GM08714 (cell line): ENCODE results near the gene CD8A.
"Not testable (repeated sequence)": the region's sequence is repeated elsewhere in the genome, so short reads cannot be mapped to it uniquely, and the experiment has no call there.

Source experiments
- H3K4me3 ChIP-seq: fragments of 200-500 bp; sonication (Bioruptor generic); 2 replicates; pipeline ENCODE4 v1.5.1; 2014; ENCODE audit warnings: mild to moderate bottlenecking, low read length, inconsistent platforms
- ZNF274 ChIP-seq: IDR thresholded peaks from 2 replicates; pipeline ENCODE4 v1.6.1; 2012; ENCODE audit warnings: mild to moderate bottlenecking, low read depth, low read length

The CD8A gene

GRCh38 chr2:86790676-86791572 lies at the start of gene CD8A:
CD8A (minus strand) TSS chr2:86790913; CDS start chr2:86790825, 88 bp downstream.
- no peak within 1 kb of the TSS for H3K4me3 ChIP-seq

GRCh38 chr2:86839871-86840548 lies 49.3 kb upstream of the CD8A start:
- not testable (repeated sequence) for H3K4me3 ChIP-seq

More at GRCh38 chr2:86790676-86791572, at the start of gene CD8A:
- TF ChIP-seq ZNF274: no peak

DNA sequence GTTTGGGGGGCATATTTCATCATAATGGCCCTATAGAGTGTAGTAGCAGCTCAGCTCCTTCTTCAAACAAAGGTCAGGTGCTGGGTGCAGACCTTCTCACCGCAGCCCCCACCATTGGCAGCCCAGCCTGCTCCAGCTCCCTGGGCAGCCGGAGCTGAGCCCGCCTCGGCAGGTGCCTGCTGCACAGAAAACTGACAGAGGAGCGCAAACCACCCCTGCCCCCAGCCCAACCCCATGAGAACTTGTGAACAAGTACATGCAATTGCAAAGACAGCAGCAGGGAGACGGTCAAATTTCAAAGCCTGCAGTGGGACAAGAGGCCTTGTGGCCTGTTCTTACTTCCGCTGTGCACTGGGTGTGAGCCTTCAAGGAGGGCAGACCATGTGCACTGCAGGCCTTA lies 48.7 kb upstream of the CD8A start:
- H3K4me3 ChIP-seq: not testable (repeated sequence)

GRCh38 chr2:86837714-86838113 lies 47.0 kb upstream of the CD8A start:
- H3K4me3 ChIP-seq: not testable (repeated sequence)

DNA sequence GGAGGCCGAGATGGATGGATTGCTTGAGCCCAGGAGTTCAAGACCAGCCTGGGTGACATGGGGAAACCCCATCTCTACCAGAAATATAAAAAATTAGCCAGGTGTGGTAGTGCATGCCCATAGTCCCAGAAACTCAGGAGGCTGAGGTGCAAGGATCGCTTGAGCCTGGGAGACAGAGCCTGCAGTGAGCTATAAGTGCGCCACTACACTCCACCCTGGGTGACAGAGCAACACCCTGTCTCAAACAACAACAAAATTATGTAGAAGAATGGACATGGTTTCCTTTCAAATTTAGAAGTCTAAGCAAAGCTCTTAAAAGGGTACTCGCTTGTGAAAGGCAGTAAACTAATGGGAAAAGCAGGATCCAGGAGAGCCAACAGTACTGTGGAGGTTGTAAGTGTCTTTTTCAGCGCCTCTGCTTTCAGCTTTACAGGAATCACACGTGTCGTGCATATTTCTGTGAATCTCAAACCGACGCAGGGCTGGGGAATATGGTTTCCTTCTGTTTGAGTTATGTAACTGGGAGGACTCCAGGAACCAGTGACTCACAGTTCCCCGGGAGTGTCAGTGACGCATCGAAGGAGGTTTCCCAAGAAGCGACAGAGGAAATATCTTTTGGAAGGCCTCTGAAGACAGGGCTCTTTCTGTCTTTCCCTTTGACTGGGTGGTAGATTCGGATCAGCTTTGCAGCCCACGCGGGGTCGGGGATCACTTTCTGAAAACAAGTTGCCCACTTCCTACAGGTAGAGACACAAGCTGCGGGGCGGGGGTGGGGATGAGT lies 46.4 kb upstream of the CD8A start:
- not testable (repeated sequence) for H3K4me3 ChIP-seq

DNA sequence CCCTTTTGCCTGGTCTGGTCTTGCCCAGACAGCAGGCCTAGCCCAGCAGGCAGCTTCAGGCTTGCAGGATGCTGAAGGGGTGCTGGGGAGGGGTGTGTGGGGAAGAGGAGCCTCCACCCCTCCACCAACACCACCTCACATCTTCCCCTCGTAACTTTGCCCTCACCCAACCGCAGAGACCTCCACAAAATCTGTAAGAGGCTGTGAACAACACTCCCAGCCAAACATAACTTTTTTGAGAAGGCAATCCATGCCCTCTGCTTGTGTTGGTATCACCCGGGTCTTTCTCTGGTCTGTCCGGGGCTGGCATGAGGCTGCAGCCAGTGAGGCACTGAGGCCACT lies 44.8 kb upstream of the CD8A start:
- H3K4me3 ChIP-seq: not testable (repeated sequence)

DNA sequence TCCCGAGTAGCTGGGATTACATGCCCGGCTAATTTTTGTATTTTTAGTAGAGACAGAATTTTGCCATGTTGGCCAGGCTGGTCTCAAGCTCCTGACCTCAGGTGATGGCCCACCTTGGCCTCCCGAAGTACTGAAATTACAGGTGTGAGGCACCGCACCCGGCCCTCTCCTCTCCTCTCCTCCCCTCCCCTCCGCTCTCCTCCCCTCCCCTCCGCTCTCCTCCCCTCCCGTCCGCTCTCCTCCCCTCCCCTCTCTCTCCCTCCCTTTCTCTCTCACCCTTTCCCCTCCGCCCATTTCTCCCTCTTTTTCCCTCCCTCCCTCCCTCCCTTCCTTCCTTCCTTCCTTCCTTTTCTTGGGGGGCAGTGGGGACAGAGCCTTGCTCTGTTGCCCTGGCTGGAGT lies 42.6 kb upstream of the CD8A start:
- no peak for TF ChIP-seq ZNF274
- H3K4me3 ChIP-seq: no peak overlapping the region

- no peak for TF ChIP-seq ZNF274
- no peak overlapping the region for H3K4me3 ChIP-seq
These were observed 41.8 kb upstream of the CD8A start for GRCh38 chr2:86832334-86833096.

DNA sequence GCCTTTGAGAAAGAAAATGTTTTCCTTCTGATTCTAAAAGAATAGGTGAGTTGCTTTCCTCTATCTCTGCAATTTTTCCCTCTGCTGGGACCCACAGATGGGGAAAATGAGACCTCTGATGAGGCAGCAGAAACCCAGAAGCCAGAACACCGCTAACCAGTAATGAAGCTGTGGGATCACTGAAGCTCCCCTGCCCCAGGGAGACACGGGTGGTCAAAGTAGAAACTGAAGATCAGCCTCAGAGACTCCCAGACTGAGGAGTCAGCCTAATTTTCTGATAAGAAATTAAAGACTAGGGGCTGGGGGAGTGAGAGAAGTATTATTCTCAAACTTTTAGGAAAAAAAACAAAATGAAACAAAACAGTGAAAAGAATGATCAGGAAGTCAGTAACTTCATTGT lies 40.8 kb upstream of the CD8A start:
- no peak for TF ChIP-seq ZNF274
- H3K4me3 ChIP-seq: no peak overlapping the region

- no peak for TF ChIP-seq ZNF274
- no peak overlapping the region for H3K4me3 ChIP-seq
These were observed 36.2 kb upstream of the CD8A start for GRCh38 chr2:86826951-86827350.

DNA sequence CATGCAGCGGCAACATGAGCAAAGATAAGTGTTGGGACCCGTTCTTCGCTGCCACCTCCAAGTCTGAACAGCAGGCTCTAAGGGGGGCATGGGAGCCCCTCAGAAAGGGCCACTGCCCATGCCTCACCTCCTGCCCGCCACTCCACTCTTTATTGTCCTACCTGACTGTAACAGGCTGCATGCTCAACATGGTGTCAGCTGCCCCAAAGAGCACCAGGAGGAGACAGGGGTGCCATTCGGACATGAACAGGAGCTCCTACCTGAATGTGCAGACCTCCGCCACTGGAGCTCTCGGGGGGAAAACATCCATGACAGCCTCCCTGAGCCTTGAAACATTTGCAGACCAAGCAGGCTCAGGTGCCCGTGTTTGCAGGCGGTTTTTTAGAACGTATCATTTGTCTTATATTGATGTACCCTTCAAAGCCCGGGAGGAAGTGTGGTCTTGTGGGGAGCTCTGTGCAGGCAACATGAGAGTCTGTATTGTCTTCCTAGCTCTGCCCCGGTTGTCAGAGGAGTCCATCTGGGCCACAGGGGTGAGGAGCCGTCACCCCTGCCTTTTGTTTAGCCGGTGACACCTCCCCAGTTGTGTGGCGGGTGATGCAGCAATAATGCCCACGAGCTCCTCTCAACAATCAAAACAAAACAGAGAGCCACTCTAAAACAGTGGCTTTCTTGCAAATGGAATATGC lies 35.1 kb upstream of the CD8A start:
- TF ChIP-seq ZNF274: no peak
- no peak overlapping the region for H3K4me3 ChIP-seq

- H3K4me3 ChIP-seq: no peak overlapping the region
These were observed 34.5 kb upstream of the CD8A start for GRCh38 chr2:86825036-86825692.

GRCh38 chr2:86822668-86823345 lies 32.1 kb upstream of the CD8A start:
- no peak overlapping the region for H3K4me3 ChIP-seq
- no peak for TF ChIP-seq ZNF274

More at GRCh38 chr2:86825036-86825692, 34.5 kb upstream of the CD8A start:
- TF ChIP-seq ZNF274: no peak
